ENCODE results near the gene NPLOC4.

DNA sequence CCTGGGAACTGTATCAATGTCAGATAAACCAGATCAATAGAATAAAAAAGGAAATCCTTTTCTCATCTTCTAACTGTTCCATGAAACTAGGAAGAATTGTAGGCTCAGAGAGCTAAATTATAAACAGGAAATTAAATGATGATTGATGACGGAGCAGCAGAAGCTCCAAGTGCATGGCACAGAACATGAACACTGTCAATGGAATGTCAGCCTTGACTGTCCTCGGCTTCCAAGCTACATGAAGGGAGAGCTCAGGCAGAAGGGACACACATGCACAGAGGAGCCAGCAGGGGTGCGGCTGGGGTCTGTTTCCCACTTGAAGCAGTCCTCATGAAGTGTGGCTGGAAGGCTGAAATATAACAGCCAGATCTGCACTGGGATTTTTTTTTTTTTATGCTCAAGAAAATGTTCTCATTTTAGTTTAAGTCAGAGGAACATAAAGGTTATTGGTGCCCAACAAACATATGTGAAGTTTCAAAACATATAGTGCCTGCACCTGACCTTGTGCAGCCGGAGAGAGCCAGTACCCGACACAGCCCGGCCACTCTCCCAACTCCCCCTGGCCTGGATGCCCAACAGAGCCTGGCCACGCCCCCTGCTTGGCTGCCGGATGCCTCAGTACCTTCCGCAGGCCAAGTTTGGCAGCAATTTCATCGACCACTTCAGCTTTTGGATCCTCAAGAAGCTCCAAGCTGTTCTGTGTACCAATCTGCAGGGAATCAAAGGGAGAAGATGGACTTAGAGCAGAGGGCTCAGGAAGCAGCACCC is 37.0 kb downstream of the NPLOC4 start:
- TF ChIP-seq POLR2AphosphoS5 (IDR thresholded peaks at IDR 0.05; ENCODE audit: low read depth, low read length) (no peak), TAF1 (IDR thresholded peaks at IDR 0.05; ENCODE audit: borderline replicate concordance, insufficient read depth, low read length) (no peak), FOXP2 (optimal IDR thresholded peaks at IDR 0.05; ENCODE audit: borderline replicate concordance, extremely low read depth, extremely low read length, insufficient read depth) (no peak)
